CD4-positive, alpha-beta T cell (primary cell): ENCODE results near the gene SLC36A3. TPM values are rescaled to one million over a fixed set of nuclear protein-coding genes. Genes with fewer than 3 reads are reported as not detected.
A peak's percentile ranks its signal among the peaks of the same experiment; 100 is the strongest.
"Not testable (repeated sequence)": the region's sequence is repeated elsewhere in the genome, so short reads cannot be mapped to it uniquely, and the experiment has no call there.

ENCODE experiments used
- ATAC-seq: fragments of 200-7000 bp; cut with Tn5 transposase; one replicate; pipeline ENCODE4 v1.10.0; 2022; ENCODE audit warnings: mild to moderate bottlenecking; ENCODE audit not compliant: poor library complexity
- CTCF ChIA-PET: fragments of 350-600 bp; sonication (Branson Sonifier 250); formaldehyde crosslinking; loops from one replicate; lab custom pipeline; 2021; ENCODE audit warnings: antibody characterized with exemption, inconsistent platforms; lab: Charles Lee
- POLR2A ChIA-PET: fragments of 350-600 bp; sonication (Branson Sonifier 250); formaldehyde crosslinking; loops from one replicate; lab custom pipeline; 2021; ENCODE audit warnings: antibody characterized with exemption, inconsistent platforms; lab: Charles Lee
- DNase-seq, 14 experiments: peaks; one replicate each; pipeline ENCODE4 v3.0.0-alpha.2; 2013 to 2020; ENCODE audit warnings: mixed read lengths in 2 of 14
- H3K27ac ChIP-seq, 2 donors: one replicate each; pipeline versions ENCODE4 v1.5.1 to v1.7.0; 2013; ENCODE audit warnings: low read length in 2 of 2, low read depth in 1 of 2, mild to moderate bottlenecking in 1 of 2
- H3K27me3 ChIP-seq, 2 experiments: 1 replicate in 1 of 2; 2 replicates in 1 of 2; pipeline versions ENCODE4 v1.6.1 to v1.7.0; 2013; ENCODE audit warnings: low read length in 2 of 2, control low read depth in 1 of 2, mild to moderate bottlenecking in 1 of 2, moderate library complexity in 1 of 2; ENCODE audit not compliant: insufficient read depth in 2 of 2, control insufficient read depth in 1 of 2
- H3K36me3 ChIP-seq: one replicate; pipeline ENCODE4 v1.6.1; 2013; ENCODE audit warnings: low read length, control low read depth; ENCODE audit not compliant: insufficient read depth
- H3K4me1 ChIP-seq: one replicate; pipeline ENCODE4 v1.6.1; 2013; ENCODE audit warnings: low read length, control low read depth; ENCODE audit not compliant: insufficient read depth
- H3K4me3 ChIP-seq: one replicate; pipeline ENCODE4 v1.5.1; 2013; ENCODE audit warnings: mild to moderate bottlenecking, low read length, moderate library complexity
- H3K9me3 ChIP-seq, 2 experiments: 1 replicate in 1 of 2; 2 replicates in 1 of 2; pipeline versions ENCODE4 v1.6.1 to v1.7.0; 2013; ENCODE audit warnings: low read length in 2 of 2, mild to moderate bottlenecking in 2 of 2, control low read depth in 1 of 2, moderate library complexity in 1 of 2; ENCODE audit not compliant: control insufficient read depth in 1 of 2, insufficient read depth in 1 of 2
- H3K27ac Mint-ChIP-seq: one replicate; pipeline ENCODE4 v1.8.0; 2020; ENCODE audit warnings: mixed read lengths
- H3K27me3 Mint-ChIP-seq: one replicate; pipeline ENCODE4 v1.8.0; 2021; ENCODE audit warnings: mixed read lengths
- H3K36me3 Mint-ChIP-seq: one replicate; pipeline ENCODE4 v1.8.0; 2021; ENCODE audit warnings: low read depth, mixed read lengths
- H3K4me1 Mint-ChIP-seq: one replicate; pipeline ENCODE4 v1.8.0; 2021; ENCODE audit warnings: low read depth, mixed read lengths
- H3K4me3 Mint-ChIP-seq: one replicate; pipeline ENCODE4 v1.8.0; 2020; ENCODE audit warnings: mild to moderate bottlenecking, mixed read lengths
- H3K9me3 Mint-ChIP-seq: one replicate; pipeline ENCODE4 v1.8.0; 2020; ENCODE audit warnings: mixed read lengths
- CTCF ChIP-seq: fragments of 200-600 bp; IDR thresholded peaks from one replicate; pipeline ENCODE4 v1.8.0; 2022; ENCODE audit warnings: antibody characterized with exemption, mild to moderate bottlenecking
- intact Hi-C, 2 experiments: fragments of 100-400 bp; cut with DNase I in 1 of 2; cut with micrococcal nuclease in 1 of 2; formaldehyde crosslinking; loops; one replicate each; pipeline versions ENCODE4 v1.15.1 to v1.9.0; 2023 to 2025; cut with DNase I, micrococcal nuclease
- total RNA-seq, 174 experiments: library from RNA in 2 of 174; stranded (reverse) in 2 of 174; gene quantifications; one replicate each; pipeline ENCODE4 v1.2.3 and lab custom pipeline; 2021 to 2026

SLC36A3 gene
- total RNA-seq, 2 experiments from 2014 or later = not detected

DNA sequence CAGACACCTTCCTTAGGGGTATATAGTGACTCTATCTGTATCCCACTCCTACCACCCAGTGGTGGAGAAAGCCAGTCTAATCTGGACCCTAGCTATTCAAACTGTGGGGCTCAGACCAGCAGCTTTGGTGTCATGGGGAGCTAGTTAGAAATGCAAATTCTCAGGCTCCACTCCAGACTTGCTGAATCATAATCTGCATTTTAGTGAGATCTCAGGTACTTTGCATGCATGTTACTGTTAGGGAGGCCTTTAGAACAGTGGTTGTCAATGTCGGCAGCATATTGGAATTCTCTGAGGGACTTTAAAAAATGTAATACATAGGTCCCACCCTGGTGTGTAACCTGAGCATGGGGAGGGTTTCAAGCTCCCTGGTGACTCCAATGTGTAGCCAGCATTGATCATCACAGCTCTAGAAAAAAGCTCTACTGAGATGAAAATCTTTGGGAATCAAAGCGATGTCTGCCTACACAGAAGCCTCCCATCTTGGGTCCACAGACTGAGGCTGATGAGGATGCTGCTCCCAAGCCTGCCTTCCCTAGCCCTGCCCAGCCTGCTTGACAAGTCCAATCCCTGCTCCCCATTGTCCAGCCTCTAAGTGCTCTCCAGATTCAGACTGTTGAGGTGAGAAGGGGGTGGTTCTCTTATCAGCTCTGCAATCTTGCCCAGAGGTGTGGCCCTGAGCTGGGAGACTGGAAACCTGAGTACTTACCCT, 62.5 kb downstream of the SLC36A3 start:
- Histone ChIP-seq H3K27ac (no peak overlapping the region), H3K4me1 (peaks cover 25% of the 10 kb centered on the region), H3K4me3 (no peak overlapping the region), H3K9me3 (no peaks in the 10 kb centered on the region), H3K27me3 (no peaks in the 10 kb centered on the region), H3K36me3 (no peaks in the 10 kb centered on the region)
- ChIA-PET POLR2A (no interaction called here), CTCF (interaction anchor here (1.1 kb wide), 1 partner anchor 29 kb away, joined by 3 read pairs; no protein-coding TSS in a partner anchor)
- no peaks in the 10 kb centered on the region for H3K27me3 Mint-ChIP-seq
- DNase-seq (no peak), ATAC-seq (no peak)
- TF ChIP-seq CTCF = no peak
- no peaks in the 10 kb centered on the region for H3K9me3 Mint-ChIP-seq
- H3K4me3 Mint-ChIP-seq = no peak overlapping the region
- intact Hi-C loops = loop anchor here in 1 of 2 experiments (10.0 kb wide), 1 partner anchor 586 kb away; no protein-coding TSS in a partner anchor
- H3K27ac Mint-ChIP-seq = no peak overlapping the region
- H3K4me1 Mint-ChIP-seq = peaks cover 23% of the 10 kb centered on the region
- H3K36me3 Mint-ChIP-seq = no peaks in the 10 kb centered on the region

DNA sequence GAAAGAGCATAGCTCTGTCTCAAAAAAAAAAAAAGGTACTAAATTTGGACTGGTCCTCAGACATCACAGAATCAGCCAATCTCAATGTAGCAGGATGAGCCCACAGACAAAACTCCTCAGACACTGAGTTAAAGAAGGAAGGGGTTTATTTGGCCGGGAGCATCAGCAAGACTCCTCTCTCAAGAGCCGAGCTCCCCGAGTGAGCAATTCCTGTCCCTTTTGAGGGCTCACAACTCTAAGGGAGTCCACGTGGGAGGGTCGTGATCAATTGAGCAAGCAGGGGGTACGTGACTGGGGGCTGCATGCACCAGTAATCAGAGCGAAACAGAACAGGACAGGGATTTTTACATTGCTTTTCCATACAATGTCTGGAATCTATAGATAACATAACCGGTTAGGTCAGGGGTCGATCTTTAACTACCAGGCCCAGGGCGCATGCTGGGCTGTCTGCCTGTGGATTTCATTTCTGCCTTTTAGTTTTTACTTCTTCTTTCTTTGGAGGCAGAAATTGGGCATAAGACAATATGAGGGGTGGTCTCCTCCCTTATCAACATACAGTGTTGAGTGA, 63.2 kb downstream of the SLC36A3 start:
- POLR2A ChIA-PET, H3K27me3 Mint-ChIP-seq, H3K36me3 ChIP-seq, H3K36me3 Mint-ChIP-seq, H3K27ac ChIP-seq, CTCF ChIA-PET, H3K4me3 ChIP-seq, H3K9me3 Mint-ChIP-seq, ATAC-seq, H3K27ac Mint-ChIP-seq, DNase-seq, H3K4me3 Mint-ChIP-seq, H3K9me3 ChIP-seq, H3K27me3 ChIP-seq: not testable (repeated sequence)
- intact Hi-C loops = loop anchor here in 1 of 2 experiments (10.0 kb wide), 1 partner anchor 586 kb away; no protein-coding TSS in a partner anchor
- H3K4me1 ChIP-seq = peaks cover 27% of the 10 kb centered on the region
- H3K4me1 Mint-ChIP-seq = peaks cover 23% of the 10 kb centered on the region

DNA sequence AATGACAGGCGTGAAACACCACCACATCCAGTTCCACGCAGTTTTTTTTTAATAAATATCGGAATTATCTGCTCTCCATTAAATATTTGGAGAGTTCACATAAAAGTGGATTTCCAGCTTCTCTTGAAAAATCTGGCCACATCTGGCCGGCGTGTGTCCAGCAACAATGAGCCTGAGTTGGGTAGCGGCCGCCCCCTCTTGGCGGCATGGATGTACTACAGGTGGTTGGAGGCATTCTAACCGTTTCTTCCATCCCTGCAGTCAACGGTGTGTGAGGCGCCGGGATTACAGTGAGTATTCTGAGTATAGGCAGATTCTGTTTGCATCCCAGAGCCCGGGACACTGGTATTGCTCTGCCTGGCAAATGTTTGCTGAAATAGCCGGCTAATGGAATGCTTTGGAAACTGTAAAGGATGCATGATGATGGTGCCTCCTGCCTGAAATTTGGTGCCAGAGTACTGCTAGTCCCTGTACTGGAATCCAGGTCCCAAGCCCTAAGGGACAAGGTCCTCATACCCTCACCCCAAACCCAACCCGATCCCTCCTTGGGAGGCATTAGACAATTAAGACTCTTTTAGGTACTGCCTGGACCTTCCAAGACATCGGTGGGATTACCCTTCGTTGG, 64.2 kb downstream of the SLC36A3 start:
- TF ChIP-seq CTCF = peak; percentile 99
- no peaks in the 10 kb centered on the region for H3K27me3 ChIP-seq
- H3K4me1 Mint-ChIP-seq = peaks cover 29% of the 10 kb centered on the region
- intact Hi-C loops = loop anchor here (1.0 to 5.0 kb wide), 7 partner anchors 15 to 187 kb away; partner anchors contain the start of gene CCDC69 (in 1 of the 2)
- no peaks in the 10 kb centered on the region for H3K9me3 Mint-ChIP-seq
- peaks cover 36% of the 10 kb centered on the region for H3K4me1 ChIP-seq
- DNase-seq = peak in 10 of 14 experiments; percentile 25 to 76 (median 55)
- H3K9me3 ChIP-seq = no peaks in the 10 kb centered on the region
- H3K27ac Mint-ChIP-seq = no peak overlapping the region
- POLR2A ChIA-PET = interaction anchor here (0.6 to 2.1 kb wide), 3 partner anchors 13 to 100 kb away, joined by 3 to 8 read pairs (median 6); partner anchors contain the start of gene GM2A
- no peaks in the 10 kb centered on the region for H3K27me3 Mint-ChIP-seq
- no peak overlapping the region for H3K27ac ChIP-seq
- H3K36me3 ChIP-seq = no peaks in the 10 kb centered on the region
- CTCF ChIA-PET = interaction anchor here (0.7 to 2.7 kb wide), 17 partner anchors 8 to 114 kb away, joined by 3 to 22 read pairs (median 4); partner anchors contain the start of genes ANXA6, CCDC69 and GM2A
- H3K4me3 Mint-ChIP-seq = no peak overlapping the region
- no peaks in the 10 kb centered on the region for H3K36me3 Mint-ChIP-seq
- ATAC-seq = peak; percentile 83
- H3K4me3 ChIP-seq = no peak overlapping the region
